Mammary epithelial cell (primary cell): Measurements from ENCODE around the gene SLC25A21.

ENCODE experiments used
- CTCF ChIP-seq, 2 donors: IDR thresholded peaks in 1 of 2; conservative IDR thresholded peaks in 1 of 2; 2 replicates each; pipeline ENCODE4 v1.5.1; 2011 to 2012; ENCODE audit warnings: inconsistent platforms in 2 of 2, low read length in 2 of 2, mild to moderate bottlenecking in 2 of 2, control low read depth in 1 of 2, low read depth in 1 of 2; ENCODE audit not compliant: insufficient read depth in 1 of 2; ENCODE audit errors: extremely low read depth in 1 of 2
- EZH2 ChIP-seq: IDR thresholded peaks from 2 replicates; pipeline ENCODE4 v1.6.1; 2012; ENCODE audit warnings: low read length, inconsistent platforms, borderline replicate concordance

- TF ChIP-seq CTCF (conservative IDR thresholded peaks at IDR 0.05 in 1 of 2, IDR thresholded peaks at IDR 0.05 in 1 of 2; ENCODE audit: extremely low read depth in 1 of 2, insufficient read depth in 1 of 2, low read depth in 1 of 2, low read length in 2 of 2) (no peak), EZH2 (no peak)
These were observed 349.7 kb downstream of the SLC25A21 start for GRCh38 chr14:36822685-36823084.
